ENCODE results near the gene DCUN1D4.

DNA sequence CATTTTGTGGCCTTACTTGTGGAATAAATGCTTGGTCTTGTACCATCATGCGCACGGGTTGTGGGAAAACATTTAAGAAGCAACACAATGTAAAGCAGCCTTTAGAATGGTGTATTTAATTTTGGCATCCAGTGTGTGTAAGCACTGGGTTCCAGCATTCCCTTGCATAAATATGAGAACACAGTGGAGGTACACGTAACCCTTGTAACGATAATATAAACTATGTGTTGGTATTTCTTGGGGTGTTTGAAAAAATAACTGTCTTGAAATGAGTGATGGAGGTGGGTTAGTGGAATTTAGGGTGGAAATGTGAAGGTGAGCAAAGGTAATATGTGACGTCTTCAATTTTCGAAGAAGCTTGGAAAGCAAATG lies 2.1 kb downstream of the DCUN1D4 start:
- no peak for TF ChIP-seq POLR2A (IDR thresholded peaks at IDR 0.05)
- no peak for TF ChIP-seq CTCF (IDR thresholded peaks at IDR 0.05)
- TF ChIP-seq EP300 (IDR thresholded peaks at IDR 0.05), result no peak

All from tibial nerve (tissue), 4 donors.